ENCODE results near the gene LHX3. TPM values are rescaled to one million over a fixed set of nuclear protein-coding genes. Genes with fewer than 3 reads are reported as not detected.
"Not testable (repeated sequence)": the region's sequence is repeated elsewhere in the genome, so short reads cannot be mapped to it uniquely, and the experiment has no call there.

The LHX3 gene
- total RNA-seq, 1 experiment from 2014 or later, result not detected

DNA sequence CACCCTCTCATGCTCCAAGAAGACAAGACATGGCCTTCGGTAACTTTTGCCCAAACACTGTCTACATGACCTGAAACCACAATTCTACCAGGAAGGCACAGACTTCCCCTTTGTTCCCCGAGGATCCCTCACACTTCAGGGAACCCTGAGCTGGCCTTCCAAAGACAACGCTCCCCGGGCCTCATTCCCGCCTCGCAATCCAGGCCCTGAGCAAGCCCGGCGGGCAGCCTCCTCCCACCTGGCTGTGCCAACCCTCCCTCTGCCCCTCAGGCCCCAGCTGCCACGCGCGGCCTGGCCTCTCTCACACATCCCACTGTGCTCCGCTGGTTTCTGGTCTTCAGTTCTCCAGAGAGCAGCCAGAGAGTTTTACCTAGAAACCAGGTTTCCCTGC, 33.4 kb upstream of the LHX3 start:
- Histone ChIP-seq H3K9me2 (replicated peaks; ENCODE audit: low read length) (no peaks in the 10 kb centered on the region), H3K4me2 (ENCODE audit: low read length) (no peak overlapping the region), H3K9me3 (ENCODE audit: low read length) (no peaks in the 10 kb centered on the region), H3K4me3 (ENCODE audit: low read length) (no peak overlapping the region), H3F3A (ENCODE audit: low read length, unreplicated experiment) (no peaks in the 10 kb centered on the region), H3K36me3 (ENCODE audit: low read depth, low read length) (no peaks in the 10 kb centered on the region), H3K79me2 (ENCODE audit: low read length) (peaks cover 54% of the 10 kb centered on the region), H3K27ac (ENCODE audit: low read length) (no peak overlapping the region), H4K20me1 (ENCODE audit: low read length) (peaks cover 2% of the 10 kb centered on the region; the same call in 1 of the 2 replicates), H3K4me1 (ENCODE audit: insufficient read depth, low read length) (no peaks in the 10 kb centered on the region), H3K27me3 (ENCODE audit: low read length) (no peaks in the 10 kb centered on the region), H2AFZ (ENCODE audit: low read length) (no peak overlapping the region), H3K9ac (ENCODE audit: low read length) (no peak overlapping the region)
- POLR2A ChIA-PET (ENCODE audit: unreplicated experiment), result no interaction called here
- no TSS peak for BruUV-seq (replicated peaks)
- CTCF ChIA-PET, result no interaction called here
- no peak for ATAC-seq
- TF ChIP-seq EZH2 (IDR thresholded peaks at IDR 0.05; ENCODE audit: low read length, unreplicated experiment) (no peak), EZH2phosphoT487 (IDR thresholded peaks at IDR 0.05; ENCODE audit: borderline replicate concordance, low read length) (no peak)
- TF ChIP-seq, protein P1, sequence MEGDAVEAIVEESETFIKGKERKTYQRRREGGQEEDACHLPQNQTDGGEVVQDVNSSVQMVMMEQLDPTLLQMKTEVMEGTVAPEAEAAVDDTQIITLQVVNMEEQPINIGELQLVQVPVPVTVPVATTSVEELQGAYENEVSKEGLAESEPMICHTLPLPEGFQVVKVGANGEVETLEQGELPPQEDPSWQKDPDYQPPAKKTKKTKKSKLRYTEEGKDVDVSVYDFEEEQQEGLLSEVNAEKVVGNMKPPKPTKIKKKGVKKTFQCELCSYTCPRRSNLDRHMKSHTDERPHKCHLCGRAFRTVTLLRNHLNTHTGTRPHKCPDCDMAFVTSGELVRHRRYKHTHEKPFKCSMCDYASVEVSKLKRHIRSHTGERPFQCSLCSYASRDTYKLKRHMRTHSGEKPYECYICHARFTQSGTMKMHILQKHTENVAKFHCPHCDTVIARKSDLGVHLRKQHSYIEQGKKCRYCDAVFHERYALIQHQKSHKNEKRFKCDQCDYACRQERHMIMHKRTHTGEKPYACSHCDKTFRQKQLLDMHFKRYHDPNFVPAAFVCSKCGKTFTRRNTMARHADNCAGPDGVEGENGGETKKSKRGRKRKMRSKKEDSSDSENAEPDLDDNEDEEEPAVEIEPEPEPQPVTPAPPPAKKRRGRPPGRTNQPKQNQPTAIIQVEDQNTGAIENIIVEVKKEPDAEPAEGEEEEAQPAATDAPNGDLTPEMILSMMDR (conservative IDR thresholded peaks at IDR 0.05; ENCODE audit: low read depth, low read length), result no peak
- no peak for DNase-seq
- intact Hi-C loops (cut with micrococcal nuclease), result no loop called here

DNA sequence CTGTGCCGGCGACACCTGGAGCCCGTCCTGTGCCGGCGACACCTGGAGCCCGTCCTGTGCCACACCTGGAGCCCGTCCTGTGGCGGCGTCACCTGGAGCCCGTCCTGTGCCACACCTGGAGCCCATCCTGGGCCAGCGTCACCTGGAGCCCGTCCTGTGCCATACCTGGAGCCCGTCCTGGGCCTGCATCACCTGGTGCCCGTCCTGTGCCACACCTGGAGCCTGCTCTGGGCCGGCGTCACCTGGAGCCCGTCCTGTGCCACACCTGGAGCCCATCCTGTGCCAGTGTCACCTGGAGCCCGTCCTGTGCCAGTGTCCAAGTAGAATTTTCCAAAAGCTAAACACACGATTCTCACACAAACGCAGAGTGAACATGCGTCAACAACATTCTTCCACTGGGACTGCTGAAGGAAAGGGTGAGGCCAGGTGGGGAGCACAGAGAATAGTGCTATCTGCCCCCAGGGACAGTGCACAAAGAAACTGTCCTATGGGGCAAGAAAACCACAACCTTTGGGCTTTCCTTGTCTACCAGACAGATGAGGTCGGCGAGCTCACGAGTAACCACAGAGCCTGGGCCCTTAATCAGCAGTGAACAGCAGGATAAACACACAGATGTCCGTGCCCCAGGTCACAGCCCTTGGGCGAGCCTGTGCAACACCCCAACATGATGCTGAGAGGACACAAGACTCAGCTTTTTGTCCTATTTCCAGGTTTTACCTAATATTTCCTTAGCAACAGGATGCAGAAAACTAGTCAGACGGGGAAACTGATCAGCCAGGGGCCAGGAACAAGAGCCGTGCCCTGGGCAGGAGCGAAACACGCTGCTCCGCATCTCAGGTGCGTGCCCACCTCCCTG, 32.8 kb upstream of the LHX3 start:
- peaks cover 51% of the 10 kb centered on the region for H3K79me2 ChIP-seq (ENCODE audit: low read length)
- TF ChIP-seq, protein P1 (conservative IDR thresholded peaks at IDR 0.05; ENCODE audit: low read depth, low read length), result no peak
- TF ChIP-seq EZH2 (IDR thresholded peaks at IDR 0.05; ENCODE audit: low read length, unreplicated experiment) (no peak), EZH2phosphoT487 (IDR thresholded peaks at IDR 0.05; ENCODE audit: borderline replicate concordance, low read length) (no peak)
- no peak overlapping the region for H3K4me3 ChIP-seq (ENCODE audit: low read length)
- H4K20me1 ChIP-seq (ENCODE audit: low read length), result no peaks in the 10 kb centered on the region; the same call in 1 of the 2 replicates
- no peaks in the 10 kb centered on the region for H3K36me3 ChIP-seq (ENCODE audit: low read depth, low read length)
- no peak overlapping the region for H3K4me2 ChIP-seq (ENCODE audit: low read length)
- no peak overlapping the region for H3K27ac ChIP-seq (ENCODE audit: low read length)
- H3K9me2 ChIP-seq (replicated peaks; ENCODE audit: low read length), result no peaks in the 10 kb centered on the region
- no peaks in the 10 kb centered on the region for H3K9me3 ChIP-seq (ENCODE audit: low read length)
- H2AFZ ChIP-seq (ENCODE audit: low read length), result no peak overlapping the region
- BruUV-seq (replicated peaks), result no TSS peak
- no peak for DNase-seq
- ChIA-PET CTCF (no interaction called here), POLR2A (ENCODE audit: unreplicated experiment) (no interaction called here)
- intact Hi-C loops (cut with micrococcal nuclease), result no loop called here
- no peaks in the 10 kb centered on the region for H3K27me3 ChIP-seq (ENCODE audit: low read length)
- no peaks in the 10 kb centered on the region for H3F3A ChIP-seq (ENCODE audit: low read length, unreplicated experiment)
- no peaks in the 10 kb centered on the region for H3K4me1 ChIP-seq (ENCODE audit: insufficient read depth, low read length)
- no peak overlapping the region for H3K9ac ChIP-seq (ENCODE audit: low read length)
- no peak for ATAC-seq

DNA sequence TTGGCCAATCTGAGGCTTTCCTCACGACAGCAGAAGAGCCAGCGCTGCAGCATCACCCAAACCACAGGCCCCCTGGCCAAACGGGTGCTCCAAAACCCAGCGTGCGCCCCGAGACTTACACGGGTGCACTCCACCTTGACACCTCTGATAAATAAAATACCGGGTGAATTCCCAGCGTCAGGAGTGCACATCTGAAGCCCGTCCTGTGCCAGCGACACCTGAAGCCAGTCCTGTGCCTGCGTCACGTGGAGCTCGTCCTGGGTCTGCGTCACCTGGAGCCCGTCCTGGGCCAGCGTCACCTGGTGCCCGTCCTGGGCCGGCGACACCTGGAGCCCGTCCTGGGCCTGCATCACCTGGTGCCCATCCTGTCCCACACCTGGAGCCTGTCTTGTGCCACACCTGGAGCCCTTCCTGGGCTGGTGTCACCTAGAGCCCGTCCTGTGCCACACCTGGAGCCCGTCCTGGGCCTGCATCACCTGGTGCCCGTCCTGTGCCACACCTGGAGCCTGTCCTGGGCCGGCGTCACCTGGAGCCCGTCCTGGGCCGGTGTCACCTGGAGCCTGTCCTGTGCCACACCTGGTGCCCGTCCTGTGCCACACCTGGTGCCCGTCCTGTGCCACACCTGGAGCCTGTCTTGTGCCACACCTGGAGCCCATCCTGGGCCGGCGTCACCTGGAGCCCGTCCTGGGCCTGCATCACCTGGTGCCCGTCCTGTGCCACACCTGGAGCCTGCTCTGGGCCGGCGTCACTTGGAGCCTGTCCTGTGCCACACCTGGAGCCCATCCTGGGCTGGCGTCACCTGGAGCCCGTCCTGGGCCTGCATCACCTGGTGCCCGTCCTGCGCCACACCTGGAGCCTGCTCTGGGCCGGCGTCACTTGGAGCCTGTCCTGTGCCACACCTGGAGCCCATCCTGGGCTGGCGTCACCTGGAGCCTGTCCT, 31.8 kb upstream of the LHX3 start:
- H3K4me1 ChIP-seq (ENCODE audit: insufficient read depth, low read length); H3K9me2 ChIP-seq (replicated peaks; ENCODE audit: low read length); H3K27ac ChIP-seq (ENCODE audit: low read length); H3K4me2 ChIP-seq (ENCODE audit: low read length); CTCF ChIA-PET; H3K27me3 ChIP-seq (ENCODE audit: low read length); ATAC-seq; H2AFZ ChIP-seq (ENCODE audit: low read length); intact Hi-C loops (cut with micrococcal nuclease); DNase-seq; H4K20me1 ChIP-seq (ENCODE audit: low read length); H3K4me3 ChIP-seq (ENCODE audit: low read length); BruUV-seq (replicated peaks); H3F3A ChIP-seq (ENCODE audit: low read length, unreplicated experiment); POLR2A ChIA-PET (ENCODE audit: unreplicated experiment); H3K9me3 ChIP-seq (ENCODE audit: low read length); H3K9ac ChIP-seq (ENCODE audit: low read length); H3K36me3 ChIP-seq (ENCODE audit: low read depth, low read length): not testable (repeated sequence)
- peaks cover 41% of the 10 kb centered on the region for H3K79me2 ChIP-seq (ENCODE audit: low read length)
